A549 treated with dexamethasone at 1 μM for 4 hours (cell line): ENCODE results near the gene PLBD1. TPM values are rescaled to one million over a fixed set of nuclear protein-coding genes. Genes with fewer than 3 reads are reported as not detected.

Experiments
- total RNA-seq: library from RNA; stranded (reverse); fragments of 200-300 nt; extraction: Qiagen RNA extraction; gene quantifications from 5 replicates; pipeline ENCODE4 v1.2.3, GENCODE V29; 2022

The PLBD1 gene
- total RNA-seq: 3.9 to 6.3 TPM (median 4.8 TPM) in 5 replicates

DNA sequence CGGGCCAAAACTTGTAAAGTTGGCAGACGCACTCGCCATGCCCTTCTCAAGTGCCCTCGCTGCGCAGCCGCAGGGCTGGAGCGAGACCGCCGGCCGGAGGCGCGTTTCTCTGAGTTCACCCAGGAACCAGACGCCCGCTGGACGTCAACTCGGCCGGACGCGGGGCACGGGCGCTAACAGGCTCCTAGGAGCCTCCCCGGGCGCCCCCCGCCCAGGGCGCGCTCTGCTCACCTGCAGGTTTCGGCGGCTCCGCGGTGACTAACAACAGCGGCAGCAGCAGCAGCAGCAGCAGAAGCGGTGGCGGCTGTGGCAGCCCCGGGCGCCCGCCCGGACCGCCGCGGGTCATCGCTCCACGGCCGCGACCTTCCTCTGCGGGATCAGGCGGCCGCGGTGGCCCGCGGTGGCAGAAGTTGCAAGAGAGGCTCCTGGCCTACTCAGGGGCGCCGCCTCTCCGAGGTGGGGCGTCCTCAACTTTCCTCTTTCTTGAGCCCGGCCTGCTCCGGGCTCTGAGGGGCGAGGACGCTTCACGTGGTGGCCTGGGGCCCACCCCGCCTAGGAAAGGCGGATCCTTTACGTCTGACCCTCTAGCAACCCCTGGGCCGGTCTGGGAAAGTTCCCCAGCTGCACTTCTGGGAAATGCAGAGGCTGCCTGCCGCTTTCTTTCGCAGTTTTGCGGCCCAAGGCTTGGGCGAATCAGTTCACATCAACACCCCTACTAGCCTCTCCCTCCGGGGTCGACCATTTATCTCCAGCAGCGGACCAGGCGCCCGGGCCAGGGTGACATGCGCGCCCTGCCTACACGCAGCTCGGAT, at the start of gene PLBD1:
PLBD1 (minus strand) TSS at position 533 of the 812 bp plus-strand sequence; CDS start at position 346, 187 bp downstream.

Other genes with a start within 250 kb of the PLBD1 start
- gene ATF7IP, start 202.2 kb downstream of the PLBD1 start, total RNA-seq: 3.3 to 6.7 TPM (median 5.6 TPM) in 5 replicates
- gene GUCY2C, start 128.7 kb upstream of the PLBD1 start, total RNA-seq: 0.03 TPM in 1 of 5 replicates, not detected in the others
- gene WBP11, start 235.6 kb upstream of the PLBD1 start, total RNA-seq: 44.8 to 56.1 TPM (median 50.4 TPM) in 5 replicates
- gene C12orf60, start 235.8 kb upstream of the PLBD1 start, total RNA-seq: 1.3 to 2.1 TPM (median 1.5 TPM) in 5 replicates
- 0.05 TPM in 1 of 5 replicates, not detected in the others for gene SMCO3, start 246.3 kb upstream of the PLBD1 start, total RNA-seq